Neural cell (in vitro differentiated cells): ENCODE data around the gene BIN2. TPM values are rescaled to one million over a fixed set of nuclear protein-coding genes. Genes with fewer than 3 reads are reported as not detected.

ENCODE experiments used
- H2AFZ ChIP-seq: fragments of 200-600, 300-800 bp; sonication (generic), shearing (Covaris generic); 2 replicates; pipeline ENCODE4 v1.6.0; 2014; ENCODE audit warnings: low read depth, mild to moderate bottlenecking, antibody characterized with exemption, low read length, moderate library complexity
- H3F3A ChIP-seq: fragments of 200-600 bp; shearing (Covaris generic); 2 replicates; pipeline ENCODE4 v1.6.1; 2016; ENCODE audit warnings: mild to moderate bottlenecking, moderate library complexity, mixed read lengths, antibody characterized with exemption, low read length; ENCODE audit not compliant: insufficient read depth, poor library complexity, severe bottlenecking
- H3K27ac ChIP-seq: fragments of 200-600, 300-800 bp; sonication (generic), shearing (Covaris generic); 2 replicates; pipeline ENCODE4 v1.5.1; 2014; ENCODE audit warnings: mild to moderate bottlenecking, low read length, moderate library complexity
- H3K27me3 ChIP-seq: fragments of 300-800, 200-600 bp; sonication (generic), shearing (Covaris generic); 2 replicates; pipeline ENCODE4 v1.6.0; 2014; ENCODE audit warnings: mild to moderate bottlenecking, low read depth, low read length, moderate library complexity; ENCODE audit not compliant: insufficient read depth
- H3K36me3 ChIP-seq: fragments of 300-800, 200-600 bp; sonication (generic), shearing (Covaris generic); 2 replicates; pipeline ENCODE4 v1.5.1; 2014; ENCODE audit warnings: mild to moderate bottlenecking, antibody characterized with exemption, low read length, moderate library complexity; ENCODE audit not compliant: insufficient read depth
- H3K4me2 ChIP-seq: fragments of 300-800, 200-600 bp; sonication (generic), shearing (Covaris generic); 2 replicates; pipeline ENCODE4 v1.6.0; 2014; ENCODE audit warnings: mild to moderate bottlenecking, low read length
- H3K4me3 ChIP-seq: fragments of 300-800, 200-600 bp; sonication (generic), shearing (Covaris generic); 2 replicates; pipeline ENCODE4 v1.5.1; 2014; ENCODE audit warnings: mild to moderate bottlenecking, low read length, moderate library complexity
- H3K79me2 ChIP-seq: fragments of 200-600 bp; shearing (Covaris generic); replicated peaks from 2 replicates; pipeline ENCODE4 v1.6.0; 2014; ENCODE audit warnings: mild to moderate bottlenecking, low read length, moderate library complexity; ENCODE audit not compliant: insufficient read depth
- H3K9ac ChIP-seq: fragments of 300-800, 200-600 bp; sonication (generic), shearing (Covaris generic); 2 replicates; pipeline ENCODE4 v1.6.1; 2016; ENCODE audit warnings: mild to moderate bottlenecking, low read length, mixed read lengths
- H3K9me2 ChIP-seq: fragments of 200-600 bp; shearing (Covaris generic); 2 replicates; pipeline ENCODE4 v1.6.1; 2016; ENCODE audit warnings: mild to moderate bottlenecking, low read length, mixed read lengths; ENCODE audit not compliant: insufficient read depth
- H3K9me3 ChIP-seq: fragments of 200-600, 300-800 bp; sonication (generic), shearing (Covaris generic); 2 replicates; pipeline ENCODE4 v1.6.1; 2016; ENCODE audit warnings: mild to moderate bottlenecking, mixed run types, low read length, moderate library complexity, mixed read lengths
- H4K20me1 ChIP-seq: fragments of 200-600 bp; shearing (Covaris generic); 2 replicates; pipeline ENCODE4 v1.6.1; 2016; ENCODE audit warnings: mild to moderate bottlenecking, mixed run types; ENCODE audit not compliant: insufficient read depth
- EP300 ChIP-seq: fragments of 450-650 bp; conservative IDR thresholded peaks from 2 replicates; pipeline ENCODE4 v1.6.1; 2014; ENCODE audit warnings: antibody characterized with exemption, mild to moderate bottlenecking, moderate library complexity; ENCODE audit not compliant: poor library complexity, severe bottlenecking
- EZH2 ChIP-seq: fragments of 200-600, 300-800 bp; shearing (Covaris generic), sonication (generic); IDR thresholded peaks from 2 replicates; pipeline ENCODE4 v1.6.1; 2014; ENCODE audit warnings: antibody characterized with exemption, low read length, borderline replicate concordance, mild to moderate bottlenecking; ENCODE audit not compliant: insufficient read depth, poor library complexity, severe bottlenecking
- MXI1 ChIP-seq: fragments of 450-650 bp; conservative IDR thresholded peaks from 2 replicates; pipeline ENCODE4 v1.6.1; 2014; ENCODE audit warnings: antibody characterized with exemption, mild to moderate bottlenecking; ENCODE audit not compliant: poor library complexity, severe bottlenecking
- POLR2AphosphoS5 ChIP-seq: IDR thresholded peaks from 2 replicates; pipeline ENCODE4 v1.6.1; 2012
- RAD21 ChIP-seq: fragments of 450-650 bp; conservative IDR thresholded peaks from 2 replicates; pipeline ENCODE4 v1.6.1; 2014; ENCODE audit warnings: antibody characterized with exemption, mild to moderate bottlenecking, moderate library complexity
- SMC3 ChIP-seq: fragments of 450-650 bp; conservative IDR thresholded peaks from 2 replicates; pipeline ENCODE4 v1.6.1; 2014; ENCODE audit warnings: antibody characterized with exemption, mild to moderate bottlenecking, moderate library complexity; ENCODE audit not compliant: poor library complexity
- TAF1 ChIP-seq: IDR thresholded peaks from 2 replicates; pipeline ENCODE4 v1.6.1; 2012; ENCODE audit warnings: low read depth
- polyA plus RNA-seq: library from polyadenylated mRNA; depleted of rRNA; stranded (reverse); fragments of >200 nt; gene quantifications from 2 replicates; pipeline ENCODE4 v1.2.3, GENCODE V29; 2014
- TF ChIP-seq, protein P1 (sequence below): IDR thresholded peaks from 2 replicates; pipeline ENCODE4 v1.6.1; 2012; ENCODE audit warnings: borderline replicate concordance
- TF ChIP-seq, protein P2 (sequence below): fragments of 450-650 bp; IDR thresholded peaks from 2 replicates; pipeline ENCODE4 v1.5.1; 2014; ENCODE audit warnings: antibody characterized with exemption, mild to moderate bottlenecking, moderate library complexity; ENCODE audit not compliant: poor library complexity, severe bottlenecking

Gene BIN2
- polyA plus RNA-seq, 1 donor from 2014 or later = not detected

DNA sequence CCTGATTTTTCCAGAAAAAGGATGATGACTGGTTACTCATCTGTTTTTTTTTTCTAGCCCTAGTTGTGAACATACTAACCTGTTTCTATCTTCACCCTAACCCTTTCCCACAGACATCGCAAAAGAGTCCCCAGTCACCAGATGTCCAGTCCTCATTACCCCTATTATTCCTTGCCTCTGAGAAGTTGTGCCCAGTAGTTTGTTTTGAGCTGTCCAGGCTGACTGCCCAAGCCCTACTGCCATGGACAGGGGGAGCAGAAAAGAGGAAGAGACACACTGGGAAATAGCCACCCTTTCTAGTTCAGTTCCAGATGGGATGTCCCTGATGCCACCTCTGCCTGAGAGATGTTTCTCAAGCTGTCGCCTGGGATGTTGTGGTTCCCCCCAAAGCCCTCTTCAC lies 36.3 kb upstream of the BIN2 start:
- no peaks in the 10 kb centered on the region for H3K36me3 ChIP-seq
- H3K79me2 ChIP-seq = no peaks in the 10 kb centered on the region
- no peak overlapping the region for H3K9ac ChIP-seq
- H3K9me2 ChIP-seq = no peaks in the 10 kb centered on the region
- H3K27me3 ChIP-seq = no peaks in the 10 kb centered on the region
- H3K4me3 ChIP-seq = no peak overlapping the region
- no peaks in the 10 kb centered on the region for H3F3A ChIP-seq
- H3K27ac ChIP-seq = no peak overlapping the region
- TF ChIP-seq TAF1 = no peak
- TF ChIP-seq SMC3 = no peak
- TF ChIP-seq EZH2 = no peak
- TF ChIP-seq RAD21 = no peak
- TF ChIP-seq POLR2AphosphoS5 = no peak
- no peak for TF ChIP-seq MXI1
- TF ChIP-seq, protein P1, sequence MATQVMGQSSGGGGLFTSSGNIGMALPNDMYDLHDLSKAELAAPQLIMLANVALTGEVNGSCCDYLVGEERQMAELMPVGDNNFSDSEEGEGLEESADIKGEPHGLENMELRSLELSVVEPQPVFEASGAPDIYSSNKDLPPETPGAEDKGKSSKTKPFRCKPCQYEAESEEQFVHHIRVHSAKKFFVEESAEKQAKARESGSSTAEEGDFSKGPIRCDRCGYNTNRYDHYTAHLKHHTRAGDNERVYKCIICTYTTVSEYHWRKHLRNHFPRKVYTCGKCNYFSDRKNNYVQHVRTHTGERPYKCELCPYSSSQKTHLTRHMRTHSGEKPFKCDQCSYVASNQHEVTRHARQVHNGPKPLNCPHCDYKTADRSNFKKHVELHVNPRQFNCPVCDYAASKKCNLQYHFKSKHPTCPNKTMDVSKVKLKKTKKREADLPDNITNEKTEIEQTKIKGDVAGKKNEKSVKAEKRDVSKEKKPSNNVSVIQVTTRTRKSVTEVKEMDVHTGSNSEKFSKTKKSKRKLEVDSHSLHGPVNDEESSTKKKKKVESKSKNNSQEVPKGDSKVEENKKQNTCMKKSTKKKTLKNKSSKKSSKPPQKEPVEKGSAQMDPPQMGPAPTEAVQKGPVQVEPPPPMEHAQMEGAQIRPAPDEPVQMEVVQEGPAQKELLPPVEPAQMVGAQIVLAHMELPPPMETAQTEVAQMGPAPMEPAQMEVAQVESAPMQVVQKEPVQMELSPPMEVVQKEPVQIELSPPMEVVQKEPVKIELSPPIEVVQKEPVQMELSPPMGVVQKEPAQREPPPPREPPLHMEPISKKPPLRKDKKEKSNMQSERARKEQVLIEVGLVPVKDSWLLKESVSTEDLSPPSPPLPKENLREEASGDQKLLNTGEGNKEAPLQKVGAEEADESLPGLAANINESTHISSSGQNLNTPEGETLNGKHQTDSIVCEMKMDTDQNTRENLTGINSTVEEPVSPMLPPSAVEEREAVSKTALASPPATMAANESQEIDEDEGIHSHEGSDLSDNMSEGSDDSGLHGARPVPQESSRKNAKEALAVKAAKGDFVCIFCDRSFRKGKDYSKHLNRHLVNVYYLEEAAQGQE = no peak
- TF ChIP-seq EP300 = no peak
- TF ChIP-seq, protein P2, sequence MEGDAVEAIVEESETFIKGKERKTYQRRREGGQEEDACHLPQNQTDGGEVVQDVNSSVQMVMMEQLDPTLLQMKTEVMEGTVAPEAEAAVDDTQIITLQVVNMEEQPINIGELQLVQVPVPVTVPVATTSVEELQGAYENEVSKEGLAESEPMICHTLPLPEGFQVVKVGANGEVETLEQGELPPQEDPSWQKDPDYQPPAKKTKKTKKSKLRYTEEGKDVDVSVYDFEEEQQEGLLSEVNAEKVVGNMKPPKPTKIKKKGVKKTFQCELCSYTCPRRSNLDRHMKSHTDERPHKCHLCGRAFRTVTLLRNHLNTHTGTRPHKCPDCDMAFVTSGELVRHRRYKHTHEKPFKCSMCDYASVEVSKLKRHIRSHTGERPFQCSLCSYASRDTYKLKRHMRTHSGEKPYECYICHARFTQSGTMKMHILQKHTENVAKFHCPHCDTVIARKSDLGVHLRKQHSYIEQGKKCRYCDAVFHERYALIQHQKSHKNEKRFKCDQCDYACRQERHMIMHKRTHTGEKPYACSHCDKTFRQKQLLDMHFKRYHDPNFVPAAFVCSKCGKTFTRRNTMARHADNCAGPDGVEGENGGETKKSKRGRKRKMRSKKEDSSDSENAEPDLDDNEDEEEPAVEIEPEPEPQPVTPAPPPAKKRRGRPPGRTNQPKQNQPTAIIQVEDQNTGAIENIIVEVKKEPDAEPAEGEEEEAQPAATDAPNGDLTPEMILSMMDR = no peak
- no peak overlapping the region for H2AFZ ChIP-seq
- H3K9me3 ChIP-seq = no peaks in the 10 kb centered on the region
- no peaks in the 10 kb centered on the region for H4K20me1 ChIP-seq
- no peak overlapping the region for H3K4me2 ChIP-seq

DNA sequence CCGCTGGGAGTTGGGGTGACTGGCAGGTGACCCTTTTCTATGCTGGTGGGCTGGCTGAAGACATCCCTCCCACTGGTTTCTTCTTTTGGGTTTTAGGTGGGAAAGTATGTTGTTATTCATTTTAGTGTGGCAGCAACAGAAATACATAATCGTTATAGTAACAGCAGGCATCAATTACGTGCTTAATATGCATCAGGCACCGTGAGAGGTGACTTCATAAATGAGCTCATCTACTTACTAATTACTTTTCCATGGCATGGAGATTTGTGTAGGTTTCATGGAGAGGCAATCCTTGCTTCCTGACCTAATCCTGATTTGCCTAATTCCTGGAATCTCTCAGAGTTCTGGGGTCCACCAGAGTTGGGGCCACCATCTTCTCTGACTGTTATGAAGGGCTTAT lies 35.9 kb upstream of the BIN2 start:
- Histone ChIP-seq H3K27ac (no peak overlapping the region), H3K9me3 (no peaks in the 10 kb centered on the region), H2AFZ (no peak overlapping the region)

DNA sequence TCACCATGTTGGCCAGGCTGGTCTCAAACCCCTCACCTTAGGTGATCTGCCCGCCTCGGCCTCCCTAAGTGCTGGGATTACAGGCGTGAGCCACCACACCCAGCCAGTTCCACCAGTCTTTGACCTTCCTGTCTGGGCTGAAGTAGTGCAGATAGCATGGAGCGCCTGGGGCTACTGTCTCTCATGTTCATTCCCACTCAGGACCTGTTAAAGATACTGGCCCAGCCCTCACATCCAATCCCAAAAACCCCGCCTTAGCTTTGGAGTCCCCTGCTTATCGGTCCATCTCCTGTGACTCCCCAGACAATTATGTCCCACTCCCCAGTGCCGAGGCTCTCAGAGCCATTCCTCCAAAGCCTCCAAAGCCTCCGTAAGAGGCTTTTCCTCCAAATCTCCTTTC lies 34.5 kb upstream of the BIN2 start:
- Histone ChIP-seq H3K9ac (no peak overlapping the region), H3K4me3 (no peak overlapping the region), H2AFZ (no peak overlapping the region), H3K9me2 (no peaks in the 10 kb centered on the region), H3K27ac (no peak overlapping the region), H3K79me2 (no peaks in the 10 kb centered on the region), H3K27me3 (no peaks in the 10 kb centered on the region), H3K36me3 (no peaks in the 10 kb centered on the region), H3F3A (no peaks in the 10 kb centered on the region), H3K9me3 (no peaks in the 10 kb centered on the region), H4K20me1 (no peaks in the 10 kb centered on the region), H3K4me2 (no peak overlapping the region)
- TF ChIP-seq POLR2AphosphoS5 (no peak), SMC3 (no peak), RAD21 (no peak), TAF1 (no peak), EP300 (no peak), EZH2 (no peak), MXI1 (no peak)
- TF ChIP-seq, protein P1 = no peak
- TF ChIP-seq, protein P2 = no peak

More for the DNA sequence above, 35.9 kb upstream of the BIN2 start:
- TF ChIP-seq EZH2 = no peak
- no peak for TF ChIP-seq RAD21
- no peak for TF ChIP-seq TAF1
- TF ChIP-seq SMC3 = no peak
- TF ChIP-seq POLR2AphosphoS5 = no peak
- no peaks in the 10 kb centered on the region for H3K27me3 ChIP-seq
- no peaks in the 10 kb centered on the region for H3K79me2 ChIP-seq
- H3K9ac ChIP-seq = no peak overlapping the region
- H3K4me2 ChIP-seq = no peak overlapping the region
- H3K36me3 ChIP-seq = no peaks in the 10 kb centered on the region
- H3K9me2 ChIP-seq = no peaks in the 10 kb centered on the region
- H3F3A ChIP-seq = no peaks in the 10 kb centered on the region
- no peaks in the 10 kb centered on the region for H4K20me1 ChIP-seq
- H3K4me3 ChIP-seq = no peak overlapping the region
